Spleen (tissue), 11 donors: ENCODE measurements around the gene ASCC3. TPM values are rescaled to one million over a fixed set of nuclear protein-coding genes. Genes with fewer than 3 reads are reported as not detected.

Experiments used
- DNase-seq: peaks from one replicate; pipeline ENCODE4 v3.0.0-alpha.2; 2020
- H3K27ac ChIP-seq, 8 donors: fragments of 200-600 bp; sonication (generic) in 7 of 8; 1 replicate in 4 of 8; 2 replicates in 4 of 8; pipeline versions ENCODE4 v1.5.0 to v1.8.0; 2016 to 2021; ENCODE audit warnings: inconsistent platforms in 4 of 8, mild to moderate bottlenecking in 4 of 8, moderate library complexity in 1 of 8
- H3K27me3 ChIP-seq, 7 donors: fragments of 200-600 bp; sonication (generic) in 6 of 7; replicated peaks in 1 of 7; 1 replicate in 4 of 7; 2 replicates in 3 of 7; pipeline versions ENCODE4 v1.5.0 to v1.8.0; 2016 to 2021; ENCODE audit warnings: inconsistent platforms in 3 of 7, mild to moderate bottlenecking in 1 of 7
- H3K36me3 ChIP-seq, 6 donors: fragments of 200-600 bp; sonication (generic) in 5 of 6; 1 replicate in 4 of 6; 2 replicates in 2 of 6; pipeline versions ENCODE4 v1.5.0 to v1.8.0; 2016 to 2021; ENCODE audit warnings: inconsistent platforms in 2 of 6
- H3K4me1 ChIP-seq, 6 donors: fragments of 200-600 bp; sonication (generic) in 5 of 6; 1 replicate in 3 of 6; 2 replicates in 3 of 6; pipeline versions ENCODE4 v1.5.0 to v1.8.0; 2016 to 2021; ENCODE audit warnings: inconsistent platforms in 3 of 6
- H3K4me3 ChIP-seq, 8 donors: fragments of 200-600 bp; sonication (generic) in 7 of 8; 1 replicate in 4 of 8; 2 replicates in 4 of 8; pipeline versions ENCODE4 v1.5.0 to v1.8.0; 2016 to 2021; ENCODE audit warnings: inconsistent platforms in 4 of 8, mild to moderate bottlenecking in 4 of 8, moderate library complexity in 2 of 8
- H3K9me3 ChIP-seq, 8 donors: fragments of 200-600 bp; sonication (generic) in 7 of 8; 1 replicate in 4 of 8; 2 replicates in 4 of 8; pipeline versions ENCODE4 v1.5.0 to v1.8.0; 2016 to 2021; ENCODE audit warnings: inconsistent platforms in 4 of 8
- POLR2A ChIP-seq, 3 donors: fragments of 450-650 bp; IDR thresholded peaks; one replicate each; pipeline ENCODE4 v1.5.1; 2017; ENCODE audit warnings: antibody characterized with exemption in 3 of 3, mild to moderate bottlenecking in 1 of 3
- POLR2AphosphoS5 ChIP-seq, 3 donors: sonication (generic); formaldehyde crosslinking; IDR thresholded peaks; one replicate each; pipeline ENCODE4 v1.5.1; 2017; ENCODE audit warnings: antibody characterized with exemption in 3 of 3
- WGBS, 5 donors: extraction: QIAGEN DNeasy Blood & Tissue Kit in 3 of 5; methylation state at CpG; one replicate each; pipeline versions ENCODE4 v1.1.5 to v1.1.7; 2013 to 2018; 5-methylcytosine and 5-hydroxymethylcytosine counted together
- intact Hi-C: fragments of 100-400 bp; cut with DNase I; formaldehyde crosslinking; loops from one replicate; pipeline ENCODE4 v1.15.0; 2023; ENCODE audit warnings: low total_unique reads
- polyA plus RNA-seq, 3 donors: library from polyadenylated mRNA; stranded (reverse); fragments of 200-250 nt; gene quantifications; one replicate each; pipeline ENCODE4 v1.2.1, GENCODE V29; 2013
- total RNA-seq, 7 donors: library from RNA; depleted of rRNA in 3 of 7; stranded (reverse); fragments of >200 nt in 3 of 7; fragmentation: NEBNext Ultra II Directional in 4 of 7; extraction: Animal tissue kit (Norgen Biotek cat#: 25700) in 4 of 7; gene quantifications; one replicate each; pipeline versions ENCODE4 v1.1.0 to v1.2.1, GENCODE V29; 2016 to 2021
- TF ChIP-seq, protein P1 (sequence below), 11 experiments: fragments of 200-600 bp in 7 of 11; fragments of 450-650 bp in 4 of 11; sonication (generic) in 4 of 11; IDR thresholded peaks in 8 of 11; conservative IDR thresholded peaks in 3 of 11; 1 replicate in 7 of 11; 2 replicates in 4 of 11; pipeline versions ENCODE4 v1.4.0 to v1.8.0; 2016 to 2021; ENCODE audit warnings: antibody characterized with exemption in 11 of 11, inconsistent platforms in 4 of 11, mild to moderate bottlenecking in 1 of 11
- donor health status: healthy with polysubstance abuse.
- donor health status: DM: no; HTN: no; CAD: no; lungs with moderate emphysema.
- donor health status: DM: no; HTN: no; CAD: no.
- donor health status: Bipolar disorder and iron deficiency.
- donor health status: healthy.
- donor health status: DM: no; HTN: no; CAD: no.
- donor health status: DM: yes; HTN: yes; CAD: no.

Gene ASCC3
- total and polyA plus RNA-seq, 10 donors, result 7.9 to 52.4 (median 40.8) TPM

DNA sequence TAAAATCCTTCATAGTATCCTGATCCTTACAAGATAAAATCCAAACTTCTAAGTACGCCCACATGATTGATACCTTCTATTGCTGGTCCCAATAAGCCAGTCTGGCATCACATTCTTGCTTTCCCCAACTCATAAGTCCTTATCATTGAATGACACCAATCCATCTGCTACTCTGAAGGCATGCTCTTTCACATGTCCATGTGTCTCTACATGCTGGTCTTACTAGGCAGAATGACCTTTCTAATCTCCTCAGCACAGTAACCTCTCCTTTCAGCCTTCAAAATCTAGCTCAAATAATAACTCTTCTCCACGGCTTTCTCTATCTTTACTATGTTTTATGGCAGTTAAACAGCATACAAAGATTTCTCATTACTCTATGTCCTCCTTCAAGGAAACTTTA, 71.1 kb downstream of the ASCC3 start:
- TF ChIP-seq, protein P1, sequence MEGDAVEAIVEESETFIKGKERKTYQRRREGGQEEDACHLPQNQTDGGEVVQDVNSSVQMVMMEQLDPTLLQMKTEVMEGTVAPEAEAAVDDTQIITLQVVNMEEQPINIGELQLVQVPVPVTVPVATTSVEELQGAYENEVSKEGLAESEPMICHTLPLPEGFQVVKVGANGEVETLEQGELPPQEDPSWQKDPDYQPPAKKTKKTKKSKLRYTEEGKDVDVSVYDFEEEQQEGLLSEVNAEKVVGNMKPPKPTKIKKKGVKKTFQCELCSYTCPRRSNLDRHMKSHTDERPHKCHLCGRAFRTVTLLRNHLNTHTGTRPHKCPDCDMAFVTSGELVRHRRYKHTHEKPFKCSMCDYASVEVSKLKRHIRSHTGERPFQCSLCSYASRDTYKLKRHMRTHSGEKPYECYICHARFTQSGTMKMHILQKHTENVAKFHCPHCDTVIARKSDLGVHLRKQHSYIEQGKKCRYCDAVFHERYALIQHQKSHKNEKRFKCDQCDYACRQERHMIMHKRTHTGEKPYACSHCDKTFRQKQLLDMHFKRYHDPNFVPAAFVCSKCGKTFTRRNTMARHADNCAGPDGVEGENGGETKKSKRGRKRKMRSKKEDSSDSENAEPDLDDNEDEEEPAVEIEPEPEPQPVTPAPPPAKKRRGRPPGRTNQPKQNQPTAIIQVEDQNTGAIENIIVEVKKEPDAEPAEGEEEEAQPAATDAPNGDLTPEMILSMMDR (IDR thresholded peaks at IDR 0.05 in 8 of 11, conservative IDR thresholded peaks at IDR 0.05 in 3 of 11), result no peak
- TF ChIP-seq POLR2AphosphoS5 (IDR thresholded peaks at IDR 0.05) (no peak), POLR2A (IDR thresholded peaks at IDR 0.05) (no peak)
- no peak overlapping the region for H3K27ac ChIP-seq

DNA sequence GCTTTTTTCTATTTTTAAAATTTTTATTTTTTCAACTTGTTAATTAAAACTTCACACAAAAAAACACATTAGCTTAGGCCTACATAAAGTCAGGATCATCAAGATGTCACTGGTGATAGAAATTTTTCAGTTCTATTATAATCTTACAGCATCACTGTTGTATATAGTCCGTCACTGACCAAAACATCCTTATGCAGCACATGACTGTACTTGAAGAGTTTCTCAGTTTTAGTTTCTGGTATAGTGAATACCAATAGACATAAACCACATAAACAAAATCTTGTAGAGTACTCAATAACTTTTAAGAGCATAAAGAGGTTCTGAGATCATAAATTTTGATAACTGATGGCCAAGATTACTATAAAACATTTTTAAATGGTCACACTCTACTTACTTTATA, 71.8 kb downstream of the ASCC3 start:
- no peak overlapping the region for H3K27ac ChIP-seq
- 92 to 100% (median 94%) methylated on average over 1 of the region's 1 CpG for WGBS, 5 donors
- intact Hi-C loops, result no loop called here
- TF ChIP-seq POLR2AphosphoS5 (IDR thresholded peaks at IDR 0.05), result no peak
- TF ChIP-seq, protein P1 (IDR thresholded peaks at IDR 0.05 in 8 of 11, conservative IDR thresholded peaks at IDR 0.05 in 3 of 11), result no peak
- no peak for TF ChIP-seq POLR2A (IDR thresholded peaks at IDR 0.05)
- no peak for DNase-seq
- H3K27me3 ChIP-seq, result no peaks in the 10 kb centered on the region
- no peak overlapping the region for H3K4me3 ChIP-seq
- H3K9me3 ChIP-seq, result no peaks in the 10 kb centered on the region
- peaks cover 0 to 9% (median 0%) of the 10 kb centered on the region in 6 donors for H3K4me1 ChIP-seq
- peaks cover 0 to 14% (median 0%) of the 10 kb centered on the region in 6 donors for H3K36me3 ChIP-seq

More for the DNA sequence above, 71.1 kb downstream of the ASCC3 start:
- H3K4me1 ChIP-seq, result peaks cover 0 to 9% (median 0%) of the 10 kb centered on the region in 6 donors
- no peaks in the 10 kb centered on the region for H3K9me3 ChIP-seq
- H3K36me3 ChIP-seq, result peaks cover 0 to 8% (median 0%) of the 10 kb centered on the region in 6 donors
- intact Hi-C loops, result no loop called here
- no peak overlapping the region for H3K4me3 ChIP-seq
- H3K27me3 ChIP-seq, result no peaks in the 10 kb centered on the region
- 91 to 97% (median 96%) methylated on average over 2 of the region's 2 CpGs for WGBS, 5 donors
- no peak for DNase-seq

DNA sequence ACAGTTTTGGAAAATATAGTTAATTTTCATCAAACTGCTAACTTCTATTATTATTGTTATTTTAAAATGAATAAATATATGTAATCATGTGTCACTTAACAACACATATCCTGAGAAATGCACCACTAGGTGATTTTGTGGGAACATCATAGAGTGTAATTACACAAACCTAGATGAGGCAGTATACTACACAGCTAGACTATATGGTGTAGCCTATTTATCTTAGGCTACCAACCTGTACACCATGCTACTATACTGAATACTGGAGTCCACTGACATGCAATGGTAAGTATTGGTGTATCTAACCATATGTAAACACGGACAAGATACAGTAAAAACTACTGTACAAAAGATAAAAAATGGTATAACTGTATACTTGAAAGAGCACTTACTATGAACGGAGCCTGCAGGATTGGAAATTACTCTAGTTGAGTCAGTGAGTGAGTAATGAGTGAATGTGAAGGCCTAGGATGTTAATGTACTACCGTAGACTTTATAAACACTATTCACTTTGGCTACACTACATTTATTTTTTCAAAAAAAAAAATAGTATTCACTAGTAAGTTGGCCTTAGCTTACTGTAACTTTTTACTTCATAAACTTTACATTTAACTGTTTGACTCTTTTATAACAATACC, 72.4 kb downstream of the ASCC3 start:
- Histone ChIP-seq H3K4me3 (no peak overlapping the region), H3K36me3 (peaks cover 0 to 20% (median 0%) of the 10 kb centered on the region in 6 donors), H3K9me3 (no peaks in the 10 kb centered on the region), H3K27me3 (no peaks in the 10 kb centered on the region), H3K27ac (no peak overlapping the region), H3K4me1 (peaks cover 0 to 13% (median 0%) of the 10 kb centered on the region in 6 donors)
- TF ChIP-seq, protein P1 (IDR thresholded peaks at IDR 0.05 in 8 of 11, conservative IDR thresholded peaks at IDR 0.05 in 3 of 11), result no peak
- TF ChIP-seq POLR2A (IDR thresholded peaks at IDR 0.05) (no peak), POLR2AphosphoS5 (IDR thresholded peaks at IDR 0.05) (no peak)
- intact Hi-C loops, result no loop called here
- 93 to 98% (median 96%) methylated on average over 3 of the region's 3 CpGs for WGBS, 5 donors
- no peak for DNase-seq

DNA sequence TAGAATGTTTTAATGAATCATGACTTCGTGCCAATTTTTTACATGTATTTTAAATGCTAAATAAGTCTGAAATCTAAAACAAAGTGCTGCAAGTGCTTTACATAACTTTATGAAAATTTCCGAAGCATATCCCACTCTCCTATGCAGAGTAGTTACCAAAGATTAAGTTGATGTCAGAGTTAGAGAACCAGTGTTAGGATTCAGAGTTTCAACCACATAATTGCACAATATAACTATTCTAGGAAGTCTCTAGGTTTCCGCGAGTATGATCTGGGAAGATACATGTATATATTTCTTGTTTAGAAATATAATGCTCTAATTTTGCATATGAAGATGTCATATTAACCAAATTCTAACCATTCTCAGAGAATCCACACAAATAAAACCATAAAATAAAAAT, 74.8 kb downstream of the ASCC3 start:
- Histone ChIP-seq H3K4me3 (no peak overlapping the region), H3K27me3 (no peaks in the 10 kb centered on the region), H3K27ac (no peak overlapping the region), H3K9me3 (no peaks in the 10 kb centered on the region), H3K36me3 (peaks cover 0 to 38% (median 0%) of the 10 kb centered on the region in 6 donors), H3K4me1 (peaks cover 0 to 19% (median 0%) of the 10 kb centered on the region in 6 donors)
- no peak for DNase-seq
- intact Hi-C loops, result no loop called here
- 63 to 84% (median 75%) methylated on average over 4 of the region's 4 CpGs for WGBS, 5 donors
- TF ChIP-seq, protein P1 (IDR thresholded peaks at IDR 0.05 in 8 of 11, conservative IDR thresholded peaks at IDR 0.05 in 3 of 11), result no peak
- TF ChIP-seq POLR2AphosphoS5 (IDR thresholded peaks at IDR 0.05), result no peak
- no peak for TF ChIP-seq POLR2A (IDR thresholded peaks at IDR 0.05)
